PC-3 (cell line): ENCODE results near the gene DZANK1. TPM values are rescaled to one million over a fixed set of nuclear protein-coding genes. Genes with fewer than 3 reads are reported as not detected.

Source experiments
- ATAC-seq: fragments of 200-7000 bp; cut with Tn5 transposase; 2 replicates; pipeline ENCODE4 v1.9.1; 2020; ENCODE audit warnings: mild to moderate bottlenecking, moderate library complexity
- BruUV-seq: library from RNA; stranded (reverse); fragments of 400-500 nt; replicated peaks from 2 replicates; lab custom pipeline; 2021; lab: Mats Ljungman, UMichigan
- CTCF ChIA-PET: fragments of 300-600 bp; sonication (Branson Sonifier 250); formaldehyde crosslinking; loops from one replicate; lab custom pipeline; 2022; ENCODE audit warnings: antibody characterized with exemption; lab: Charles Lee
- POLR2A ChIA-PET: fragments of 300-600 bp; sonication (Branson Sonifier 250); formaldehyde crosslinking; loops from one replicate; lab custom pipeline; 2022; ENCODE audit warnings: antibody characterized with exemption; ENCODE audit not compliant: unreplicated experiment; lab: Charles Lee
- DNase-seq: peaks from one replicate; pipeline ENCODE4 v3.0.0-alpha.2; 2015
- H2AFZ ChIP-seq: fragments of 300-600 bp; sonication (generic); 2 replicates; pipeline ENCODE4 v1.6.0; 2016; ENCODE audit warnings: antibody characterized with exemption, low read length
- H3F3A ChIP-seq: fragments of 300-600 bp; sonication (generic); one replicate; pipeline ENCODE4 v1.6.0; 2017; ENCODE audit warnings: antibody characterized with exemption, low read length, control low read depth, mild to moderate bottlenecking; ENCODE audit not compliant: unreplicated experiment
- H3K27ac ChIP-seq: fragments of 300-600 bp; sonication (generic); 2 replicates; pipeline ENCODE4 v1.5.1; 2016; ENCODE audit warnings: mild to moderate bottlenecking, low read length
- H3K27me3 ChIP-seq: fragments of 300-600 bp; sonication (generic); 2 replicates; pipeline ENCODE4 v1.6.1; 2016; ENCODE audit warnings: low read length, mixed read lengths
- H3K36me3 ChIP-seq: fragments of 300-600 bp; sonication (generic); 2 replicates; pipeline ENCODE4 v1.6.1; 2016; ENCODE audit warnings: low read depth, mixed run types, low read length, mixed read lengths
- H3K4me1 ChIP-seq: fragments of 300-600 bp; sonication (generic); 2 replicates; pipeline ENCODE4 v1.5.1; 2016; ENCODE audit warnings: low read length; ENCODE audit not compliant: insufficient read depth
- H3K4me2 ChIP-seq: fragments of 300-600 bp; sonication (generic); 2 replicates; pipeline ENCODE4 v1.6.0; 2016; ENCODE audit warnings: low read length
- H3K4me3 ChIP-seq: fragments of 300-600 bp; sonication (generic); 2 replicates; pipeline ENCODE4 v1.5.1; 2016; ENCODE audit warnings: mild to moderate bottlenecking, low read length, mixed read lengths
- H3K79me2 ChIP-seq: fragments of 300-600 bp; sonication (generic); 2 replicates; pipeline ENCODE4 v1.6.1; 2017; ENCODE audit warnings: low read length, mixed read lengths
- H3K9ac ChIP-seq: fragments of 300-600 bp; sonication (generic); 2 replicates; pipeline ENCODE4 v1.6.0; 2016; ENCODE audit warnings: mild to moderate bottlenecking, low read length
- H3K9me2 ChIP-seq: fragments of 300-600 bp; sonication (generic); replicated peaks from 2 replicates; pipeline ENCODE4 v1.6.1; 2016; ENCODE audit warnings: mixed run types, low read length, mixed read lengths
- H3K9me3 ChIP-seq: fragments of 300-600 bp; sonication (generic); 2 replicates; pipeline ENCODE4 v1.6.1; 2016; ENCODE audit warnings: low read length, mixed read lengths
- H4K20me1 ChIP-seq: fragments of 300-600 bp; sonication (generic); 2 replicates; pipeline ENCODE4 v1.6.1; 2016; ENCODE audit warnings: low read length, mixed read lengths
- EZH2 ChIP-seq: fragments of 300-600 bp; sonication (generic); IDR thresholded peaks from one replicate; pipeline ENCODE4 v1.6.1; 2017; ENCODE audit warnings: antibody characterized with exemption, mild to moderate bottlenecking, low read length; ENCODE audit not compliant: unreplicated experiment
- EZH2phosphoT487 ChIP-seq: fragments of 300-600 bp; sonication (generic); IDR thresholded peaks from 2 replicates; pipeline ENCODE4 v1.6.1; 2018; ENCODE audit warnings: mild to moderate bottlenecking, antibody characterized with exemption, low read length, borderline replicate concordance
- intact Hi-C: fragments of 100-400 bp; cut with micrococcal nuclease; formaldehyde crosslinking; loops from 2 replicates; pipeline ENCODE4 v1.9.0; 2023
- total RNA-seq: library from RNA; depleted of rRNA; stranded (reverse); fragments of >200 nt; gene quantifications from 2 replicates; pipeline ENCODE4 v1.2.3, GENCODE V29; 2014
- TF ChIP-seq, protein P1 (sequence below): fragments of 300-600 bp; sonication (generic); conservative IDR thresholded peaks from 2 replicates; pipeline ENCODE4 v1.5.1; 2017; ENCODE audit warnings: antibody characterized with exemption, low read depth, mild to moderate bottlenecking, low read length

DZANK1 gene
- total RNA-seq, 1 experiment from 2014 or later: 3.2 TPM

GRCh38 chr20:18456600-18456999 is 10.2 kb downstream of the DZANK1 start:
- intact Hi-C loops: no loop called here
- no peak for TF ChIP-seq EZH2
- TF ChIP-seq, protein P1, sequence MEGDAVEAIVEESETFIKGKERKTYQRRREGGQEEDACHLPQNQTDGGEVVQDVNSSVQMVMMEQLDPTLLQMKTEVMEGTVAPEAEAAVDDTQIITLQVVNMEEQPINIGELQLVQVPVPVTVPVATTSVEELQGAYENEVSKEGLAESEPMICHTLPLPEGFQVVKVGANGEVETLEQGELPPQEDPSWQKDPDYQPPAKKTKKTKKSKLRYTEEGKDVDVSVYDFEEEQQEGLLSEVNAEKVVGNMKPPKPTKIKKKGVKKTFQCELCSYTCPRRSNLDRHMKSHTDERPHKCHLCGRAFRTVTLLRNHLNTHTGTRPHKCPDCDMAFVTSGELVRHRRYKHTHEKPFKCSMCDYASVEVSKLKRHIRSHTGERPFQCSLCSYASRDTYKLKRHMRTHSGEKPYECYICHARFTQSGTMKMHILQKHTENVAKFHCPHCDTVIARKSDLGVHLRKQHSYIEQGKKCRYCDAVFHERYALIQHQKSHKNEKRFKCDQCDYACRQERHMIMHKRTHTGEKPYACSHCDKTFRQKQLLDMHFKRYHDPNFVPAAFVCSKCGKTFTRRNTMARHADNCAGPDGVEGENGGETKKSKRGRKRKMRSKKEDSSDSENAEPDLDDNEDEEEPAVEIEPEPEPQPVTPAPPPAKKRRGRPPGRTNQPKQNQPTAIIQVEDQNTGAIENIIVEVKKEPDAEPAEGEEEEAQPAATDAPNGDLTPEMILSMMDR: no peak
- TF ChIP-seq EZH2phosphoT487: no peak
- Histone ChIP-seq H2AFZ (no peak overlapping the region), H3K4me3 (no peak overlapping the region), H3K27me3 (no peaks in the 10 kb centered on the region), H3K9me2 (no peaks in the 10 kb centered on the region), H3K27ac (no peak overlapping the region), H3K36me3 (no peaks in the 10 kb centered on the region), H3F3A (no peaks in the 10 kb centered on the region), H3K4me1 (no peaks in the 10 kb centered on the region), H3K4me2 (no peak overlapping the region), H3K9me3 (no peaks in the 10 kb centered on the region), H3K9ac (no peak overlapping the region), H4K20me1 (no peaks in the 10 kb centered on the region), H3K79me2 (no peaks in the 10 kb centered on the region)
- no peak for DNase-seq
- no TSS peak for BruUV-seq
- ChIA-PET CTCF (no interaction called here), POLR2A (no interaction called here)
- no peak for ATAC-seq

GRCh38 chr20:18443886-18444285 is 22.9 kb downstream of the DZANK1 start:
- Histone ChIP-seq H3K27me3 (no peaks in the 10 kb centered on the region), H3K9ac (no peak overlapping the region), H3K9me3 (no peaks in the 10 kb centered on the region), H3K4me1 (no peaks in the 10 kb centered on the region), H3K79me2 (no peaks in the 10 kb centered on the region), H3K9me2 (no peaks in the 10 kb centered on the region), H3K4me2 (no peak overlapping the region), H3F3A (no peaks in the 10 kb centered on the region), H3K4me3 (no peak overlapping the region), H3K27ac (no peak overlapping the region), H3K36me3 (no peaks in the 10 kb centered on the region), H2AFZ (no peak overlapping the region), H4K20me1 (no peaks in the 10 kb centered on the region)
- POLR2A ChIA-PET: no interaction called here
- CTCF ChIA-PET: no interaction called here
- no peak for TF ChIP-seq EZH2
- no peak for TF ChIP-seq EZH2phosphoT487
- TF ChIP-seq, protein P1: no peak
- intact Hi-C loops: no loop called here
- BruUV-seq: no TSS peak
- DNase-seq (no peak), ATAC-seq (no peak)

GRCh38 chr20:18440403-18440802 is 26.4 kb downstream of the DZANK1 start:
- ChIA-PET CTCF (no interaction called here), POLR2A (no interaction called here)
- Histone ChIP-seq H3K4me3 (no peak overlapping the region), H3K27ac (no peak overlapping the region), H3K9ac (no peak overlapping the region), H3K27me3 (no peaks in the 10 kb centered on the region), H3K9me3 (no peaks in the 10 kb centered on the region), H3K79me2 (no peaks in the 10 kb centered on the region), H4K20me1 (no peaks in the 10 kb centered on the region), H3K4me1 (no peaks in the 10 kb centered on the region), H3F3A (no peaks in the 10 kb centered on the region), H3K36me3 (no peaks in the 10 kb centered on the region), H3K9me2 (no peaks in the 10 kb centered on the region), H3K4me2 (no peak overlapping the region), H2AFZ (no peak overlapping the region)
- no TSS peak for BruUV-seq
- TF ChIP-seq EZH2 (no peak), EZH2phosphoT487 (no peak)
- TF ChIP-seq, protein P1: no peak
- no peak for ATAC-seq
- DNase-seq: no peak
- intact Hi-C loops: no loop called here
